ENCODE data around the gene ARF5. TPM values are rescaled to one million over a fixed set of nuclear protein-coding genes. Genes with fewer than 3 reads are reported as not detected.
"Not testable (repeated sequence)": the region's sequence is repeated elsewhere in the genome, so short reads cannot be mapped to it uniquely, and the experiment has no call there.

ARF5 gene
- total RNA-seq (2014; rRNA removed) (163 and 187 TPM in 2 replicates), Bru-seq, nascent RNA (percentile 87 among the genes with signal in this experiment), BruChase-seq, experiment 1, labeled RNA remaining after a 6-hour chase (percentile 93 among the genes with signal in this experiment), BruChase-seq, experiment 2, labeled RNA remaining after a 2-hour chase (percentile 92 among the genes with signal in this experiment)
- long read RNA-seq, transcript ARF5-201 (6 exons, 1,103 nt): major isoform, 147 of 162 reads
- long read RNA-seq, partial matches to known transcripts: 10 of 162 reads
- long read RNA-seq, other reads (novel, unspliced or antisense): 5 of 162 reads

DNA sequence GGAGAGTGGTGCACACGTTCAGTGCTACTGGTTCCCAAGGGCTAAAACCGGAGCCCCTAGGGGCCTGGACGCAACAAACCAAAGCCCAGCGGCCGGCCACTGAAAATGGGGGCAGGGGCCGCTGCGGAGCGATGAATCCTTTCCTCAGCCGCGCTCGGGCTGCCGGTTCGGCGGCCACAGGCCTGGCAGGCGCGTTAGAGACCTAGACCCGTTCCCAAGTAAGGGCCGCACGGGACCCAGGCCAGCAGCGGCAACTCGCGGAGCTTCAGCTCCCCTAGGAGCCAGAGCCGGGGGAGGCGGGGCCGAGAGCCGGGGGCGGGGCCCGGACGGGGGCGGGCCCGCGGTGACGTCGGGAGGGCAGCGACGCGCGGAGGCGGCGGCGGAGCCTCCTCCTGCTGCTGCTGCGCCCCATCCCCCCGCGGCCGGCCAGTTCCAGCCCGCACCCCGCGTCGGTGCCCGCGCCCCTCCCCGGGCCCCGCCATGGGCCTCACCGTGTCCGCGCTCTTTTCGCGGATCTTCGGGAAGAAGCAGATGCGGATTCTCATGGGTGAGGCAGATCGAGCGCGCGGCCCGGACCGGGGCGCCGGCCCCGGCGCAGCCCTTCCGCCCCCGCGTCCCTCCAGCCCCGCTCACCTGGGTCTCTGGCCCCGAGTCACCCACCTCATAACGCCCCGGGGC, at the start of gene ARF5:
TSS of gene ARF5 (plus strand) at position 393 of the 678 bp plus-strand sequence. CDS start at position 481, 88 bp downstream.
- ChIA-PET CTCF (interaction anchor here (0.6 to 0.7 kb wide), 3 partner anchors 73 to 119 kb away, joined by 3 to 6 read pairs (median 3); no protein-coding TSS in a partner anchor), POLR2A (ENCODE audit: unreplicated experiment) (interaction anchor here (0.6 to 0.7 kb wide), 2 partner anchors 240 to 366 kb away, joined by 3 to 7 read pairs; no protein-coding TSS in a partner anchor)
- Histone ChIP-seq H3K36me3 (ENCODE audit: low read depth, low read length) (peaks cover 10% of the 10 kb centered on the region), H4K20me1 (ENCODE audit: low read length) (peaks cover 23% of the 10 kb centered on the region), H3K27ac (ENCODE audit: low read length) (no peak within 1 kb of the TSS; the same call in 1 of the 2 replicates), H3K4me1 (ENCODE audit: insufficient read depth, low read length) (peaks cover 26% of the 10 kb centered on the region), H3K9me3 (ENCODE audit: low read length) (no peaks in the 10 kb centered on the region), H2AFZ (ENCODE audit: low read length) (peak within 1 kb of the TSS; percentile 93), H3F3A (ENCODE audit: low read length, unreplicated experiment) (no peaks in the 10 kb centered on the region), H3K27me3 (ENCODE audit: low read length) (no peaks in the 10 kb centered on the region), H3K4me3 (ENCODE audit: low read length) (peak within 1 kb of the TSS; percentile 94), H3K4me2 (ENCODE audit: low read length) (peak within 1 kb of the TSS; percentile 95), H3K9me2 (replicated peaks; ENCODE audit: low read length) (no peaks in the 10 kb centered on the region), H3K9ac (ENCODE audit: low read length) (peak within 1 kb of the TSS; percentile 92), H3K79me2 (ENCODE audit: low read length) (peaks cover 38% of the 10 kb centered on the region)
- TF ChIP-seq EZH2 (IDR thresholded peaks at IDR 0.05; ENCODE audit: low read length, unreplicated experiment) (no peak), EZH2phosphoT487 (IDR thresholded peaks at IDR 0.05; ENCODE audit: borderline replicate concordance, low read length) (no peak)
- TF ChIP-seq, protein P1, sequence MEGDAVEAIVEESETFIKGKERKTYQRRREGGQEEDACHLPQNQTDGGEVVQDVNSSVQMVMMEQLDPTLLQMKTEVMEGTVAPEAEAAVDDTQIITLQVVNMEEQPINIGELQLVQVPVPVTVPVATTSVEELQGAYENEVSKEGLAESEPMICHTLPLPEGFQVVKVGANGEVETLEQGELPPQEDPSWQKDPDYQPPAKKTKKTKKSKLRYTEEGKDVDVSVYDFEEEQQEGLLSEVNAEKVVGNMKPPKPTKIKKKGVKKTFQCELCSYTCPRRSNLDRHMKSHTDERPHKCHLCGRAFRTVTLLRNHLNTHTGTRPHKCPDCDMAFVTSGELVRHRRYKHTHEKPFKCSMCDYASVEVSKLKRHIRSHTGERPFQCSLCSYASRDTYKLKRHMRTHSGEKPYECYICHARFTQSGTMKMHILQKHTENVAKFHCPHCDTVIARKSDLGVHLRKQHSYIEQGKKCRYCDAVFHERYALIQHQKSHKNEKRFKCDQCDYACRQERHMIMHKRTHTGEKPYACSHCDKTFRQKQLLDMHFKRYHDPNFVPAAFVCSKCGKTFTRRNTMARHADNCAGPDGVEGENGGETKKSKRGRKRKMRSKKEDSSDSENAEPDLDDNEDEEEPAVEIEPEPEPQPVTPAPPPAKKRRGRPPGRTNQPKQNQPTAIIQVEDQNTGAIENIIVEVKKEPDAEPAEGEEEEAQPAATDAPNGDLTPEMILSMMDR (conservative IDR thresholded peaks at IDR 0.05; ENCODE audit: low read depth, low read length): no peak
- no TSS peak for BruUV-seq (replicated peaks)
- ATAC-seq (peak; percentile 66), DNase-seq (peak; percentile 86)
- intact Hi-C loops (cut with micrococcal nuclease): loop anchor here (2.0 to 5.0 kb wide), 2 partner anchors 65 to 79 kb away; partner anchors contain the start of gene SND1

- no peak overlapping the region for H3K9ac ChIP-seq (ENCODE audit: low read length)
- ChIA-PET CTCF (no interaction called here), POLR2A (ENCODE audit: unreplicated experiment) (no interaction called here)
- H3K4me3 ChIP-seq (ENCODE audit: low read length): no peak overlapping the region
- no peaks in the 10 kb centered on the region for H3K9me3 ChIP-seq (ENCODE audit: low read length)
- H3F3A ChIP-seq (ENCODE audit: low read length, unreplicated experiment): no peaks in the 10 kb centered on the region
- H3K9me2 ChIP-seq (replicated peaks; ENCODE audit: low read length): no peaks in the 10 kb centered on the region
- no peaks in the 10 kb centered on the region for H4K20me1 ChIP-seq (ENCODE audit: low read length)
- TF ChIP-seq EZH2phosphoT487 (IDR thresholded peaks at IDR 0.05; ENCODE audit: borderline replicate concordance, low read length) (no peak), EZH2 (IDR thresholded peaks at IDR 0.05; ENCODE audit: low read length, unreplicated experiment) (no peak)
- TF ChIP-seq, protein P1 (conservative IDR thresholded peaks at IDR 0.05; ENCODE audit: low read depth, low read length): no peak
- H3K27me3 ChIP-seq (ENCODE audit: low read length): peaks cover 42% of the 10 kb centered on the region
- no peak overlapping the region for H3K27ac ChIP-seq (ENCODE audit: low read length)
- H3K36me3 ChIP-seq (ENCODE audit: low read depth, low read length): no peaks in the 10 kb centered on the region
- no peaks in the 10 kb centered on the region for H3K4me1 ChIP-seq (ENCODE audit: insufficient read depth, low read length)
- intact Hi-C loops (cut with micrococcal nuclease): no loop called here
- BruUV-seq (replicated peaks): no TSS peak
- H2AFZ ChIP-seq (ENCODE audit: low read length): no peak overlapping the region
- no peaks in the 10 kb centered on the region for H3K79me2 ChIP-seq (ENCODE audit: low read length)
- H3K4me2 ChIP-seq (ENCODE audit: low read length): no peak overlapping the region
- ATAC-seq (no peak), DNase-seq (no peak)
Observed at GRCh38 chr7:127539116-127539515, 49.1 kb upstream of the ARF5 start.

DNA sequence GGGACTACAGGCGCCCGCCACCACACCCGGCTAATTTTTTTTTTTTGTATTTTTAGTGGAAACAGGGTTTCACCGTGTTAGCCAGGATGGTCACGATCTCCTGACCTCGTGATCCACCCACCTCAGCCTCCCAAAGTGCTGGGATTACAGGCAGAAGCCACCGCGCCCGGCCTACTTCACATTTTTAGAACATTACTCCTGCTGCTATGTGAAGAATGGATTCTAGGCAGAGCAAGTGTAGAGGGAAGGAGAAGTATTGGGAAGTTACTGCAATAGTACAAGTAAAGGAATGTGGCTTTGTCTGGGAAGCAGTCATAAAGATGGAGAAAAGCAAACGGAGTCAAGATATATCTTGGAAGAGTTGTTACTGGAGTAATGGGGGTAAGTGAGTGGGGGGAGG, 47.8 kb upstream of the ARF5 start:
- H3K4me2 ChIP-seq (ENCODE audit: low read length); DNase-seq; ATAC-seq; intact Hi-C loops (cut with micrococcal nuclease); H2AFZ ChIP-seq (ENCODE audit: low read length); H3K9me3 ChIP-seq (ENCODE audit: low read length); H3K9me2 ChIP-seq (replicated peaks; ENCODE audit: low read length); H3K27ac ChIP-seq (ENCODE audit: low read length); BruUV-seq (replicated peaks); H3K79me2 ChIP-seq (ENCODE audit: low read length); H3K36me3 ChIP-seq (ENCODE audit: low read depth, low read length); H3F3A ChIP-seq (ENCODE audit: low read length, unreplicated experiment); H3K4me3 ChIP-seq (ENCODE audit: low read length); H3K4me1 ChIP-seq (ENCODE audit: insufficient read depth, low read length); H4K20me1 ChIP-seq (ENCODE audit: low read length); POLR2A ChIA-PET (ENCODE audit: unreplicated experiment); H3K9ac ChIP-seq (ENCODE audit: low read length); CTCF ChIA-PET: not testable (repeated sequence)
- H3K27me3 ChIP-seq (ENCODE audit: low read length): peaks cover 37% of the 10 kb centered on the region
